Trophoblast cell (in vitro differentiated cells and primary cell): ENCODE data around the gene TMEM256.
A peak's percentile ranks its signal among the peaks of the same experiment; 100 is the strongest.

ENCODE experiments used
- DNase-seq, 2 donors: peaks; one replicate each; pipeline ENCODE4 v3.0.0-alpha.2; 2016
- H2AFZ ChIP-seq: 2 replicates; pipeline ENCODE4 v1.6.1; 2013; ENCODE audit warnings: low read length, moderate library complexity, mild to moderate bottlenecking; ENCODE audit not compliant: insufficient read depth, poor library complexity
- H2AK5ac ChIP-seq: 2 replicates; pipeline ENCODE4 v1.6.1; 2013; ENCODE audit warnings: mild to moderate bottlenecking, low read length
- H2BK120ac ChIP-seq: 2 replicates; pipeline ENCODE4 v1.6.1; 2013; ENCODE audit warnings: low read length, mild to moderate bottlenecking, moderate library complexity; ENCODE audit not compliant: insufficient read depth, poor library complexity
- H2BK12ac ChIP-seq: 2 replicates; pipeline ENCODE4 v1.6.1; 2013; ENCODE audit warnings: mild to moderate bottlenecking, low read length, moderate library complexity
- H2BK5ac ChIP-seq: 2 replicates; pipeline ENCODE4 v1.6.1; 2013; ENCODE audit warnings: low read length, low read depth, moderate library complexity, mild to moderate bottlenecking; ENCODE audit not compliant: poor library complexity
- H3K14ac ChIP-seq: 2 replicates; pipeline ENCODE4 v1.6.1; 2013; ENCODE audit warnings: mild to moderate bottlenecking, low read length
- H3K18ac ChIP-seq: 2 replicates; pipeline ENCODE4 v1.6.1; 2013; ENCODE audit warnings: mild to moderate bottlenecking, low read length
- H3K23ac ChIP-seq: 2 replicates; pipeline ENCODE4 v1.6.1; 2013; ENCODE audit warnings: low read length
- H3K27ac ChIP-seq: 2 replicates; pipeline ENCODE4 v1.5.1; 2013; ENCODE audit warnings: low read depth, mild to moderate bottlenecking, inconsistent platforms, low read length, moderate library complexity
- H3K27me3 ChIP-seq: 2 replicates; pipeline ENCODE4 v1.6.1; 2013; ENCODE audit warnings: inconsistent platforms, mild to moderate bottlenecking, low read length, moderate library complexity; ENCODE audit not compliant: insufficient read depth
- H3K36me3 ChIP-seq, 2 experiments: 1 replicate in 1 of 2; 2 replicates in 1 of 2; pipeline ENCODE4 v1.6.1; 2013; ENCODE audit warnings: low read length in 2 of 2, mild to moderate bottlenecking in 2 of 2, moderate library complexity in 1 of 2; ENCODE audit not compliant: insufficient read depth in 2 of 2, control insufficient read depth in 1 of 2
- H3K4ac ChIP-seq: 2 replicates; pipeline ENCODE4 v1.6.1; 2013; ENCODE audit warnings: low read depth, mild to moderate bottlenecking, low read length, moderate library complexity
- H3K4me1 ChIP-seq, 2 experiments: 1 replicate in 1 of 2; 2 replicates in 1 of 2; pipeline ENCODE4 v1.6.1; 2013; ENCODE audit warnings: low read length in 2 of 2, mild to moderate bottlenecking in 2 of 2, moderate library complexity in 1 of 2; ENCODE audit not compliant: insufficient read depth in 2 of 2, control insufficient read depth in 1 of 2
- H3K4me2 ChIP-seq: 2 replicates; pipeline ENCODE4 v1.6.1; 2013; ENCODE audit warnings: inconsistent platforms, mild to moderate bottlenecking, low read length, moderate library complexity
- H3K4me3 ChIP-seq: 2 replicates; pipeline ENCODE4 v1.5.1; 2013; ENCODE audit warnings: mild to moderate bottlenecking, low read depth, low read length, inconsistent platforms
- H3K79me1 ChIP-seq: one replicate; pipeline ENCODE4 v1.6.1; 2013; ENCODE audit warnings: low read length
- H3K79me2 ChIP-seq: 2 replicates; pipeline ENCODE4 v1.6.1; 2013; ENCODE audit warnings: low read length, mild to moderate bottlenecking; ENCODE audit not compliant: control insufficient read depth, insufficient read depth, poor library complexity
- H3K9ac ChIP-seq: 2 replicates; pipeline ENCODE4 v1.6.1; 2013; ENCODE audit warnings: mild to moderate bottlenecking, low read length
- H3K9me3 ChIP-seq: 2 replicates; pipeline ENCODE4 v1.6.1; 2013; ENCODE audit warnings: low read depth, mild to moderate bottlenecking, control low read depth, inconsistent platforms, low read length; ENCODE audit not compliant: insufficient read depth
- H4K12ac ChIP-seq: 2 replicates; pipeline ENCODE4 v1.6.1; 2013; ENCODE audit warnings: low read depth, mild to moderate bottlenecking, low read length, moderate library complexity
- H4K8ac ChIP-seq: 2 replicates; pipeline ENCODE4 v1.6.1; 2013; ENCODE audit warnings: low read depth, mild to moderate bottlenecking, low read length, moderate library complexity
- H4K91ac ChIP-seq: one replicate; pipeline ENCODE4 v1.6.1; 2013; ENCODE audit warnings: low read depth, mild to moderate bottlenecking, low read length, moderate library complexity
- WGBS: extraction: QIAGEN DNeasy Blood & Tissue Kit; methylation state at CpG from one replicate; pipeline ENCODE4 v1.1.7; 2013; ENCODE audit warnings: missing lambda C conversion rate; ENCODE audit not compliant: insufficient read length, insufficient coverage; ENCODE audit errors: extremely low coverage; 5-methylcytosine and 5-hydroxymethylcytosine counted together

The TMEM256 gene

GRCh38 chr17:7403043-7403726, 712 bp downstream of the TMEM256 start:
- Histone ChIP-seq H3K36me3 (no peaks in the 10 kb centered on the region), H2BK12ac (peak overlapping the region; percentile 94), H2BK5ac (peak overlapping the region; percentile 64), H3K18ac (peak overlapping the region; percentile 92), H2BK120ac (peak overlapping the region; percentile 46), H3K27ac (peak overlapping the region; percentile 95), H2AFZ (peak overlapping the region; percentile 39), H3K79me1 (peaks cover 15% of the 10 kb centered on the region), H3K4me3 (peak overlapping the region; percentile 68), H3K9me3 (no peaks in the 10 kb centered on the region), H3K79me2 (peaks cover 3% of the 10 kb centered on the region), H3K4ac (peak overlapping the region; percentile 78), H4K91ac (peak overlapping the region; percentile 75), H4K12ac (peak overlapping the region; percentile 81), H3K27me3 (no peaks in the 10 kb centered on the region), H4K8ac (peak overlapping the region; percentile 74), H3K4me2 (peak overlapping the region; percentile 85), H3K9ac (peak overlapping the region; percentile 54), H2AK5ac (peak overlapping the region; percentile 3), H3K14ac (peak overlapping the region; percentile 87), H3K4me1 (peaks cover 8 to 14% of the 10 kb centered on the region in 2 experiments), H3K23ac (peak overlapping the region; percentile 34)
- no CpG with 5 or more reads among the region's 16 CpGs for WGBS
- no peak for DNase-seq

GRCh38 chr17:7398612-7399011, 5.3 kb downstream of the TMEM256 start:
- H2BK12ac ChIP-seq: no peak overlapping the region
- H3K27me3 ChIP-seq: no peaks in the 10 kb centered on the region
- no CpG with 5 or more reads among the region's 2 CpGs for WGBS
- peaks cover 13 to 17% of the 10 kb centered on the region in 2 experiments for H3K4me1 ChIP-seq
- H4K91ac ChIP-seq: no peak overlapping the region
- H2AFZ ChIP-seq: no peak overlapping the region
- DNase-seq: no peak
- no peak overlapping the region for H3K18ac ChIP-seq
- H3K14ac ChIP-seq: no peak overlapping the region
- no peak overlapping the region for H3K27ac ChIP-seq
- peaks cover 9% of the 10 kb centered on the region for H3K79me2 ChIP-seq
- H2AK5ac ChIP-seq: no peak overlapping the region
- H3K9me3 ChIP-seq: no peaks in the 10 kb centered on the region
- peaks cover 19% of the 10 kb centered on the region for H3K79me1 ChIP-seq
- H3K36me3 ChIP-seq: no peaks in the 10 kb centered on the region
- H4K8ac ChIP-seq: no peak overlapping the region
- no peak overlapping the region for H3K4me3 ChIP-seq
- no peak overlapping the region for H3K9ac ChIP-seq
- H3K4me2 ChIP-seq: no peak overlapping the region
- no peak overlapping the region for H3K23ac ChIP-seq
- H3K4ac ChIP-seq: no peak overlapping the region
- H2BK120ac ChIP-seq: no peak overlapping the region
- H2BK5ac ChIP-seq: no peak overlapping the region
- H4K12ac ChIP-seq: no peak overlapping the region

GRCh38 chr17:7396147-7396546, 7.8 kb downstream of the TMEM256 start:
- no CpG with 5 or more reads among the region's 4 CpGs for WGBS
- Histone ChIP-seq H3K4ac (no peak overlapping the region), H3K27me3 (no peaks in the 10 kb centered on the region), H3K79me2 (peaks cover 12% of the 10 kb centered on the region), H3K4me3 (peak overlapping the region; percentile 7), H3K9ac (no peak overlapping the region), H2BK5ac (no peak overlapping the region), H3K27ac (no peak overlapping the region), H4K12ac (no peak overlapping the region), H3K14ac (no peak overlapping the region), H4K8ac (no peak overlapping the region), H3K18ac (no peak overlapping the region), H2BK120ac (no peak overlapping the region), H3K36me3 (peaks cover 10 to 13% of the 10 kb centered on the region in 2 experiments), H2AK5ac (peak overlapping the region; percentile 46), H4K91ac (no peak overlapping the region), H3K9me3 (no peaks in the 10 kb centered on the region), H2BK12ac (no peak overlapping the region), H2AFZ (no peak overlapping the region), H3K4me1 (peaks cover 14 to 18% of the 10 kb centered on the region in 2 experiments), H3K4me2 (no peak overlapping the region), H3K79me1 (peaks cover 17% of the 10 kb centered on the region), H3K23ac (no peak overlapping the region)
- no peak for DNase-seq

DNA sequence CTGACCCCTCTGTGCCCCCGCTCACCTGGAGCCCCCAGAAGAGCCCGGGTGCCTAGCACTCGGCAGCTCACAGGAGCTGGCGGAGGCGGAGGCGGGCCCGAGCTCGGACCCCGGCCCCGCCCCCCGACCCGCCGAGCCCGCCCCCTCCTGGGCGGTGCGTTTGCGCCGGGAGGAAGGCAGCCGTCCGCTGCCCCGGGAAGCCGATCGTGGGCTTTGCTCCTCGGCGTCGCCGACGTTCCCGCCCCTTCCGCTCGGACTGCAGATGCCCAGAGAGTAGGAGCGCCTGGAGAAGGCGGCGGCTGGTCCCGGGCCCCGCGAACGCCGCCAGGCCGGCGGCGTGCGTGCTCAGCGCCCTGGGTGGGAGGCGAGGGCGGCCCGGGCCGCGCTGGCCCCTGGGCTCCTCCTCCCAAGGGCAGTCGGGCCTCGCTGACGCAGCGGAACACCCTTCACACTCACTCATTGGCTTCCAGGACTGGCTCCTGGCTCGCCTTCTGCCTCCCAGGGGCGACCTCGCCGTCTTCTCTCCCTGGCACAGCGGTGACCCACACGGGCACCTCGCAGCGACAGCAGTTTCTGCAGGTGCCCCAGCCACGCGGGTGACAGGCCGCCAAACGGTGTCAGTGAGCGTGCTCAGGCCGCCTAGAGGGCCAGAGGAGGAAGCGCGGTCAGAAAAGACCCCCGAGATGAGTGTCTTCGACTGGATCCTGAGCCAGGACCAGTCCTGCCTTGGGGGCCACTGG, 9.3 kb downstream of the TMEM256 start, which contains the start of gene PLSCR3:
Gene PLSCR3, minus strand, starts transcription at position 74 of the 740 bp plus-strand sequence. CDS start 415 bp downstream, outside the sequence.
- peak within 1 kb of the TSS; percentile 61 for H2AFZ ChIP-seq

More for the DNA sequence above, 9.3 kb downstream of the TMEM256 start, which contains the start of gene PLSCR3:
- H3K79me2 ChIP-seq: peaks cover 12% of the 10 kb centered on the region
- H3K23ac ChIP-seq: no peak within 1 kb of the TSS
- H2AK5ac ChIP-seq: peak within 1 kb of the TSS; percentile 83
- peak within 1 kb of the TSS; percentile 89 for H4K8ac ChIP-seq
- H3K4me2 ChIP-seq: peak within 1 kb of the TSS; percentile 92
- DNase-seq: peak; percentile 76 to 80
- peak within 1 kb of the TSS; percentile 79 for H4K91ac ChIP-seq
- peak within 1 kb of the TSS; percentile 81 for H3K9ac ChIP-seq
- H4K12ac ChIP-seq: peak within 1 kb of the TSS; percentile 89
- no peaks in the 10 kb centered on the region for H3K9me3 ChIP-seq
- peak within 1 kb of the TSS; percentile 66 for H3K4ac ChIP-seq
- WGBS: no CpG with 5 or more reads among the region's 71 CpGs
- H3K36me3 ChIP-seq: peaks cover 24 to 28% of the 10 kb centered on the region in 2 experiments
- peak within 1 kb of the TSS; percentile 86 for H3K27ac ChIP-seq
- H2BK120ac ChIP-seq: peak within 1 kb of the TSS; percentile 83
- H3K27me3 ChIP-seq: no peaks in the 10 kb centered on the region
- H2BK12ac ChIP-seq: peak within 1 kb of the TSS; percentile 37
- peak within 1 kb of the TSS; percentile 89 for H3K18ac ChIP-seq
- peak within 1 kb of the TSS; percentile 78 for H2BK5ac ChIP-seq
- H3K14ac ChIP-seq: peak within 1 kb of the TSS; percentile 84
- peaks cover 11 to 16% of the 10 kb centered on the region in 2 experiments for H3K4me1 ChIP-seq
- peak within 1 kb of the TSS; percentile 85 for H3K4me3 ChIP-seq
- peaks cover 17% of the 10 kb centered on the region for H3K79me1 ChIP-seq
